GM21528 (cell line): Measurements from ENCODE around the gene BCAR3.
"Not testable (repeated sequence)": the region's sequence is repeated elsewhere in the genome, so short reads cannot be mapped to it uniquely, and the experiment has no call there.

Experiments
- ATAC-seq: cut with Tn5 transposase; IDR thresholded peaks from one replicate; pipeline ENCODE4 v1.9.1; 2021; ENCODE audit warnings: mild to moderate bottlenecking, moderate library complexity; ENCODE audit not compliant: unreplicated experiment, low FRiP score

BCAR3 gene

GRCh38 chr1:93565496-93566206 is 116.0 kb downstream of the BCAR3 start:
- no peak for ATAC-seq

- ATAC-seq: no peak
Measured at GRCh38 chr1:93559695-93560094, 121.9 kb downstream of the BCAR3 start.

- no peak for ATAC-seq
Measured at GRCh38 chr1:93559045-93559444, 122.6 kb downstream of the BCAR3 start.

- ATAC-seq: no peak
Measured at GRCh38 chr1:93556291-93556690, 125.3 kb downstream of the BCAR3 start.

- ATAC-seq: no peak
Measured at GRCh38 chr1:93554883-93555872, 126.5 kb downstream of the BCAR3 start.

GRCh38 chr1:93553886-93554490 is 127.6 kb downstream of the BCAR3 start:
- not testable (repeated sequence) for ATAC-seq

GRCh38 chr1:93552741-93553455 is 128.7 kb downstream of the BCAR3 start:
- ATAC-seq: no peak

GRCh38 chr1:93549811-93550210 is 131.8 kb downstream of the BCAR3 start:
- no peak for ATAC-seq

- no peak for ATAC-seq
Measured at GRCh38 chr1:93549131-93549530, 132.5 kb downstream of the BCAR3 start.

- ATAC-seq: no peak
Measured at GRCh38 chr1:93546162-93546863, 135.3 kb downstream of the BCAR3 start.

GRCh38 chr1:93542398-93542797 is 139.2 kb downstream of the BCAR3 start:
- ATAC-seq: no peak

- ATAC-seq: no peak
Measured at GRCh38 chr1:93541045-93541444, 140.6 kb downstream of the BCAR3 start.

GRCh38 chr1:93537924-93538323 is 143.7 kb downstream of the BCAR3 start:
- no peak for ATAC-seq

- no peak for ATAC-seq
Measured at GRCh38 chr1:93537396-93537795, 144.2 kb downstream of the BCAR3 start.

- no peak for ATAC-seq
Measured at GRCh38 chr1:93533677-93534076, 148.0 kb downstream of the BCAR3 start.

- no peak for ATAC-seq
Measured at GRCh38 chr1:93532780-93533378, 148.8 kb downstream of the BCAR3 start.

GRCh38 chr1:93531193-93531592 is 150.4 kb downstream of the BCAR3 start:
- ATAC-seq: no peak

- no peak for ATAC-seq
Measured at GRCh38 chr1:93528412-93528811, 153.2 kb downstream of the BCAR3 start.

- no peak for ATAC-seq
Measured at GRCh38 chr1:93526431-93526830, 155.2 kb downstream of the BCAR3 start.
